Measurements from ENCODE around the gene STEAP2.

DNA sequence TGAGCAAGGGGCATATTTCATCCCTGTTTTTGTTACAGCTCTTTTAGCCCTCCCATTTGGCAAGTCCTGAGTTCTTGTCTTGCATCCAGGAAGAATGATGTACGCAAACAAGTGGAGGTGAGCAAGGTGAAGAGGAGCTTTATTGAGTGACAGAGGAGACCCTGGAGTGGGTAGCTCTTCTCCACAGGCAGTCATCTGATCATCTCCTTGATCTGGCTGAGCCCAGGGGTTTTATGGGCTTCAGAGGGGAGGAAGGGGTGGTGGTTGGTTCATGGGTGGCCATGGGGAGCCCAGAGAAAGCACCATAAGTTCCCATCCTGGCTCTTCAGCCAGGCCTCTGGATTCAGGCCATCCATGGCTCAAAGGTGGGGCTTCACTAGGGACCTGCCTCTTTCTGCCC is 35.3 kb upstream of the STEAP2 start:
- no peak for TF ChIP-seq EZH2 (IDR thresholded peaks at IDR 0.05; ENCODE audit: borderline replicate concordance, low read depth, low read length, poor library complexity, severe bottlenecking)
- TF ChIP-seq, protein P1, sequence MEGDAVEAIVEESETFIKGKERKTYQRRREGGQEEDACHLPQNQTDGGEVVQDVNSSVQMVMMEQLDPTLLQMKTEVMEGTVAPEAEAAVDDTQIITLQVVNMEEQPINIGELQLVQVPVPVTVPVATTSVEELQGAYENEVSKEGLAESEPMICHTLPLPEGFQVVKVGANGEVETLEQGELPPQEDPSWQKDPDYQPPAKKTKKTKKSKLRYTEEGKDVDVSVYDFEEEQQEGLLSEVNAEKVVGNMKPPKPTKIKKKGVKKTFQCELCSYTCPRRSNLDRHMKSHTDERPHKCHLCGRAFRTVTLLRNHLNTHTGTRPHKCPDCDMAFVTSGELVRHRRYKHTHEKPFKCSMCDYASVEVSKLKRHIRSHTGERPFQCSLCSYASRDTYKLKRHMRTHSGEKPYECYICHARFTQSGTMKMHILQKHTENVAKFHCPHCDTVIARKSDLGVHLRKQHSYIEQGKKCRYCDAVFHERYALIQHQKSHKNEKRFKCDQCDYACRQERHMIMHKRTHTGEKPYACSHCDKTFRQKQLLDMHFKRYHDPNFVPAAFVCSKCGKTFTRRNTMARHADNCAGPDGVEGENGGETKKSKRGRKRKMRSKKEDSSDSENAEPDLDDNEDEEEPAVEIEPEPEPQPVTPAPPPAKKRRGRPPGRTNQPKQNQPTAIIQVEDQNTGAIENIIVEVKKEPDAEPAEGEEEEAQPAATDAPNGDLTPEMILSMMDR (conservative IDR thresholded peaks at IDR 0.05; ENCODE audit: low read depth, low read length), result no peak
